ENCODE data around the gene CCDC102A.
A peak's percentile ranks its signal among the peaks of the same experiment; 100 is the strongest.

CCDC102A gene

DNA sequence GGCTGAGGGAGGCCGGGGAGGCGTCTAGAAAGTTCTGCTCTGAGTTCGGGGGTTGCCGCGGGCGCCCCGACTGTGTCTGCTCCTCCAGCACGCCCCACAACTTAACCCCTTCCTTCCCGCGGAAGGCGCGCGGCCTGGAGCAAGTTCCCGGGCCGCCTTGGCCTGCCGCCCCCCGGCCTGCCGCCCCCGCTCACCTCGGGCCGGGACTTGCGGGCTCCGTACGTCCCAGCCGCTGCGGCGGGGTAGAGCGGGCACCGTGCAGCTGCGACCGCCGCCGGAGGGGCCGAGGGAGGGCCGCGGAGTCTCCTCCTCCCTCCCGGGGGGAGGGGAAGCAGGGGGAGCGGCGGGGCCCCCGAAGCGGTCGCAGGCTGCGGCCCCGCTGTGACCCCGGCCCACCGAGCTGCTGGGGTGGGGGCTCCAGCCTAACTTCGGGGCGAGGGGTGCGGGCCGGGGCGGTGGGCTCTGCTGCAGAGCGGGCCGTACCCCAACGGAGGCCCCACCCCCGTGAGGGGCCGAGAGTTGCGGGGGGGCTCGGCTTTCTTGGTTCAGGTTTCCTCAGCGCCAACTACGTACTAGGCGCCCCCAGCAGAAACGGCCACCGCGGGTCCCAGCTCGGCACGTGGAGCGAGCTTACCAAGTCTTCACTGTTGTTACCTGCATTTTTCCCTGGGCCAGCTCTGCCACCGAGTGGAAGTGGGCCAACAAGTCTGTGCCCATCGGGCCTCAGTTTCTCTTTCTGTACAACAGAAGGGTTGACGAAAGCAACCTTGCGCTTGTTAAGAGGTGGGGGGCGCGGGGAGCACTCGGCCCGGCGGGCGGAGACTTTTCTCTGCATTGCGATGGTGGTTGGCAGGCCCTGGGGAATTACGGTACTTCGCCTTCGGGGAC is at the start of gene CCDC102A:
CCDC102A (minus strand) TSS at position 266 of the 888 bp plus-strand sequence. CDS start 7,394 bp downstream, outside the sequence.
- in situ Hi-C loops (cut with MboI; ENCODE audit: low pct_unique_long_range_greater_than_20kb, low sequenced_read_pairs, unreplicated experiment), result no loop called here
- peak; percentile 75 for DNase-seq (ENCODE audit: low spot score)

GRCh38 chr16:57585051-57585687 is 48.8 kb upstream of the CCDC102A start:
- no peak for TF ChIP-seq CTCF (IDR thresholded peaks at IDR 0.05; ENCODE audit: extremely low read depth, insufficient read depth, missing control alignments)
- no peak for DNase-seq (ENCODE audit: low spot score)
- in situ Hi-C loops (cut with MboI; ENCODE audit: low pct_unique_long_range_greater_than_20kb, low sequenced_read_pairs, unreplicated experiment), result loop anchor here (5.0 kb wide), 1 partner anchor 62 kb away; no protein-coding TSS in a partner anchor

More for the DNA sequence above, at the start of gene CCDC102A:
- peak; percentile 6 for TF ChIP-seq CTCF (IDR thresholded peaks at IDR 0.05; ENCODE audit: extremely low read depth, insufficient read depth, missing control alignments)

- DNase-seq (ENCODE audit: low spot score), result no peak
- in situ Hi-C loops (cut with MboI; ENCODE audit: low pct_unique_long_range_greater_than_20kb, low sequenced_read_pairs, unreplicated experiment), result no loop called here
- no peak for TF ChIP-seq CTCF (IDR thresholded peaks at IDR 0.05; ENCODE audit: extremely low read depth, insufficient read depth, missing control alignments)
Observed at GRCh38 chr16:57579361-57579665, 42.9 kb upstream of the CCDC102A start.

- TF ChIP-seq CTCF (IDR thresholded peaks at IDR 0.05; ENCODE audit: extremely low read depth, insufficient read depth, missing control alignments), result no peak
- in situ Hi-C loops (cut with MboI; ENCODE audit: low pct_unique_long_range_greater_than_20kb, low sequenced_read_pairs, unreplicated experiment), result no loop called here
- DNase-seq (ENCODE audit: low spot score), result no peak
Observed at GRCh38 chr16:57578521-57579360, 42.4 kb upstream of the CCDC102A start.

DNA sequence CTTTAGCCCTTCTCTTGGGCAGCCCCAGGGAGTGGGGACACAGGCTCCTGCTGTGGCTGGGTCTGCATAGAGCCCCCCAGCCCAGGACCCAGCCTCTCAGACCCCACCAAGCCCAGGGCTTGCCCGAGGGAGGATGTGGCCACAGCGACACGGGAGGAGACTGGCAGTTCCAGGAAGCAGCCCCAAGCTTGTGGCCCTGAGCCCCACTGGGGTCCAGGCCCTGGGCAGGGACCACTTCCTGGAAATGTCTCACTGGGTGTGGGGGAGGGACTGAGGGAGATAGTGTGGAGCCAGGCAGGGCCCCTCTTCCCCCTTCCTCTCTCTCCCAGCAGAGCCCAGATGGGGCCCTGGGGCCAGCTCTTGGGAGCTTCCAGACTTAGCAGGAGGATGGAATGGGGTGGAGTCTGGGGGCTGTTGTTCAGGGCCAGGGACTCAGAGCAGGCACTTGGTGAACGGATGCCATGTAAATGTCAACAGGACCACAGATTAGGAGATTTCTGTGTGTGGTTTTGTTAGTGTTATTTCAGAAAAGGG is 41.4 kb upstream of the CCDC102A start:
- TF ChIP-seq CTCF (IDR thresholded peaks at IDR 0.05; ENCODE audit: extremely low read depth, insufficient read depth, missing control alignments), result no peak
- in situ Hi-C loops (cut with MboI; ENCODE audit: low pct_unique_long_range_greater_than_20kb, low sequenced_read_pairs, unreplicated experiment), result no loop called here
- no peak for DNase-seq (ENCODE audit: low spot score)

DNA sequence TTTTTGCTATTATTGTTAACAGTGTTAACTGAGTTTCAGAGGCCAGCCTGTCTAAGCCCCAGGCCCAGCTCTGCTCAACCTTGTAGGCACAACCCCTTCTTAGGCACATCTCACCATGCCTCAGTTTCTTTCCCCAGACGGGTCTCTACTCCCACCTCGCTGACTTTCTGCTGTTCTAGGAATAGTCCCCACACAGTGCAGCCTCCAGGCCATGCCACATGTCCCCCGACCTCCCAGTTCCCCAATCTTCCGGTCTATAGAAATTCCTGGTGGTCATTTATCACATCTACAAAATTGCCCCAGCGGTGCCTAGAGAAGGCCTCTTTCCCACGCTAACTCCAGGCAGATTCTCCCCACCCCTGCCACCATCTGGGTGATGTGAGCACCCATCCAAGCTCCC is 40.8 kb upstream of the CCDC102A start:
- TF ChIP-seq CTCF (IDR thresholded peaks at IDR 0.05; ENCODE audit: extremely low read depth, insufficient read depth, missing control alignments), result no peak
- DNase-seq (ENCODE audit: low spot score), result no peak
- in situ Hi-C loops (cut with MboI; ENCODE audit: low pct_unique_long_range_greater_than_20kb, low sequenced_read_pairs, unreplicated experiment), result no loop called here
